PC-9 (cell line): ENCODE results near the gene SHROOM2.

ENCODE experiments used
- CTCF ChIP-seq: fragments of 200-600 bp; sonication (generic); conservative IDR thresholded peaks from 2 replicates; pipeline ENCODE4 v1.6.1; 2017; ENCODE audit warnings: mixed run types, antibody characterized with exemption, mild to moderate bottlenecking, moderate library complexity
- EZH2 ChIP-seq: fragments of 200-600 bp; sonication (generic); IDR thresholded peaks from 2 replicates; pipeline ENCODE4 v1.8.0; 2017; ENCODE audit warnings: antibody characterized with exemption, low read depth

GRCh38 chrX:9790866-9791265 lies 4.6 kb downstream of the SHROOM2 start:
- TF ChIP-seq CTCF (no peak), EZH2 (no peak)
